DMS114 treated with DMSO at 0.1 percent for 48 hours (cell line): Measurements from ENCODE around the gene SNAP23.

Experiments used
- DNase-seq: peaks from one replicate; lab custom pipeline; 2025; ENCODE audit not compliant: unreplicated experiment; lab: John Stamatoyannopoulos, UW

Gene SNAP23

DNA sequence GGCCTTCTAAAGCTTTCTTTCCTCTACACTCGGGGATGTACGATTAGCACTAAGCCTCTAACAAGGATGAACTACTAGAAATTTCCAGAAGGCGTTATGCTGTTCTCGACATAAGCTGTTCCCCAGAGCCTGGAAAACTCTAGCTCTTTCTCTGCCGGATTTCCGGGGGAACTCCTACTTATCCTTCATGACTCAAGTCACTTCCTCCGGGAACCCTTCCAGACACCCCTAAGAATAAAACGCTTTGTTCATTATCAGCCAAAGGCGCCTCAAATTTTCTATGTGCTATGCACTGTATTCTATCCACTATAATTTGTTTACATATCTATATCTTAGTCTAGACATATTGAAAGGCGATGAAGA, 455 bp upstream of the SNAP23 start:
- peak; percentile 14 for DNase-seq

DNA sequence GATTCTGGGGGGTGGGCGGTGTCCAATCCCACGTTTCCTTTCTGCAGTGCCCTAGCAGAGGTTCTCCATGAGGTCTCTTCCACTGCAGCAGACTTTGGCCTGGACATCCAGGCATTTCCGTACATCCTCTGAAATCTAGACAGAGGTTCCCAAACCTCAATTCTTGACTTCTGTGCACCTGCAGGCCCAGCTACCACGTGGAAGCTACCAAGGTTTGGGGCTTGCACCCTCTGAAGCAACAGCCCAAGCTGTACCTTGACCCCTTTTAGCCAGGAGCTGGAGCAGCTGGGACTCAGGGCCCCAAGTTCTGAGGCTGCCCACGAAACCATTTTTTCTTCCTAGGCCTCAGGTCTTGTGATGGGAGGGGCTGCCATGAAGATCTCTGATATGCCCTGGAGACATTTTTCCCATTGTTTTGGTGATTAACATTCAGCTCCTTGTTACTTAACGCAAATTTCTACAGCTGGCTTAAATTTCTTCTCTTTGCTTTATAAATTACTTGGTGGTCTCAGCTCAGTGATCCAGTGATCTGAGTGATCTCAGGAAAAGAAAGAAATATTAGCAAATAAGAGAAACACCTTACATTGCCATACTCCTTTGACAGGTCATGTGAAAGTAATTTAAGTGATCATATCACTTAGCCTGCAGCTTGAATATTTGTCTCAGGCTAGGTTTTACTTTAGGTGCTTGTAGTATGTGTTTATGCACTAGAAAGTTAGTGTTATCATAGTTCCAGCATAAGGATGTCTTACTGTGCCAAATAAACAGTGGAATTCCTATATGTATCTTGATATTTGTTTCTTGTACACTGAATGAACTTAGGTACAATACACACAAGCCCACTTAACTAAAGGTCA, 3.0 kb downstream of the SNAP23 start:
- no peak for DNase-seq

DNA sequence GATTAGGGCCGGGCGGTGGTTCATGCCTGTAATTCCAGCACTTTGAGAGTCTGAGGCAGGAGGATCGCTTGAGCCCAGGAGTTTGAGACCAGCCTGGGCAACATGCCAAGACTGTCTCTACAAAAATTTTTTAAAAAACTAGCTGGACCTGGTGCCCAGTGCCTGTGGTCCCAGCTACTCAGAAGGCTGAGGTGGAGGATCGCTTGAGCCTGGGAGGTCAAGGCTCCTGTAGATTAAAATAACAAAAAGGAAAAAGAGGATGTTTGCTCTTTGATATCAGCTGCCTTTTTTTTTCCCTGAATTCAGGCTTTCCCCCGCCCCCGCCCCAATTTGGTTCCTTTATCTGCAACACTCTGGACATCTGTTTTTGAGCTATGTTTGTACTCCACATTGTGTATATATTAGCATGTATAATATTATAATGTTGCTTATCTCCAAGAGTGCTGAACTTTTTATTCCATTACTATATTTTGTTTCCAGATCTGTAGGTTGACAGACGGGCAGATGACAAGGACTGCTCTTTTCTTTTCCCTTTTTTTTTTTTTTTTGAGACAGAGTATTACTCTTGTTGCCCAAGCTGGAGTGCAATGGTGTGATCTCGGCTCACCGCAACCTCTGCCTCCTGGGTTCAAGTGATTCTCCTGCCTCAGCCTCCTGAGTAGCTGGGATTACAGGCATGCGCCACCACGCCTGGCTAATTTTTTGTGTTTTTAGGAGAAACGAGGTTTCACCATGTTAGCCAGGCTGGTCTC, 4.6 kb downstream of the SNAP23 start:
- DNase-seq, result no peak

DNA sequence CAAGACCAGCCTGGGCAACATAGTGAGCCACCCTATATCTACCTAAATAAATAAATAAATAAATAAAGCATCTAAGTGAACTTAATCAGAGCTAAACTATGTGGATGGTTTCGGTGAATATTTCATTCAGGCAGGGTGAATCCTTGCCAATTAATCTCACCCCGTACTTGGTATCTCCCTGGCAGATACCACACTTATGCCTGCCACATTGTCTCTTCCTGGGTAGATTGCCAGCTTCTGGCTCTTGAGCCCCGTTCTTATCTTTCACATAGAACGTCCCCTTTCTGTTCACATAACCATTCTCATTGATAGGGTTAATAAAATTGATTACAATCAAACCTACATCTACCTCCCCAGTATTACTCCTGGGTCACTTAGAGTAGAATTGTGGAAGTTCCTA, 7.0 kb downstream of the SNAP23 start:
- DNase-seq, result no peak

DNA sequence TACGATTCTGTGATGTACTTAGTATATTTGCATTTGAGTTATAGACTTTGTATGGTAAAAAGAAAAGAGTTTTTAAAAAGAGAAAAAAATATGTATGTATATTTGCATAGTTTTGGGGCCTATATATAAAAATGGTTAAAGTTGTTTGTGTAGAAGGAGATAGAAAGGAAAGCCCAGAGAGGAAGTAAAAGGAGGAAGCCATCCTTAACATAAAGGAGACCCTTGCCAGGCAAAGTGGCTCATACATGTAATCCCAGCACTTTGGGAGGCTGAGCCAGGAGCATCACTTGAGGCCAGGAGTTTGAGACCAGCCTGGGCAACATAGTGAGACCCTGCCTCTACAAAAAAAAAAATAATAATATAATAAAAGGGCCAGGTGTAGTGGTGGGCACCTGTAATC, 8.4 kb downstream of the SNAP23 start:
- no peak for DNase-seq

DNA sequence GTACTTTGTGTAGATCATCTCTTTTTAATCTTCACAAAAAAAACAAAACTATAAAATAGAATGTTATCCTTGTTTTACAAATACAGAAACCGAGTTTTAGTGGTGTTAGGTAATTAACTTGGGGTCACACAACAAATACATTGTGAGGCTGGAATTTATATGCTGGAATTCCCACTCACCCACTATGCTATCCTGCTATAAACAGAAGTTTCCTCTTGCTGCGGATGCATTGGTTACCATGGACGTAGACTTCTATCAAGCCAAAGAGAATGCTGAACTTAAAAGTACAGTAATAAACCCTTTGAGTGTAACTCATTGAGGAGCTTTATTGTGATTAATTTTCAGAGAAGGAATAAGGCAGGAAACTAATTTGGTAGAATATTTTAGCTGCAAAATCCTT, 9.2 kb downstream of the SNAP23 start:
- DNase-seq, result no peak

DNA sequence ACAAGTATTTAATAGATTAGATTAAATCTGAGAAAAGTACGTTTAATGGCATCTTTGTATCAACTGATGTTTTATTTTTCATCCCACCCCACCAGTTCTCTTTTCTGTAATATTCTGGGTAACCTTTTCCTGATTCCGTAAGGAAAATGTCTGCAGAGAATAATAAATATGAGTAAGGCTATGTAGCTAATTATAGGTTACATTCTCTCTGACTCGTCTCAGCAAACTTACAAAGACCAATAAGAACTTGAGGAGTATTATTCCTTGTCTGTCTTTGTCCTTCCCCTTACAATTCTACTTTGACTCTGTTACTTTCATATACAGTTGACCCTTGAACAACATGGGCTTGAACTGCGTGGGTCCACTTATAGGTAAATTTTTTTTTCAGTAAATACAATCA, 12.1 kb downstream of the SNAP23 start:
- no peak for DNase-seq

DNA sequence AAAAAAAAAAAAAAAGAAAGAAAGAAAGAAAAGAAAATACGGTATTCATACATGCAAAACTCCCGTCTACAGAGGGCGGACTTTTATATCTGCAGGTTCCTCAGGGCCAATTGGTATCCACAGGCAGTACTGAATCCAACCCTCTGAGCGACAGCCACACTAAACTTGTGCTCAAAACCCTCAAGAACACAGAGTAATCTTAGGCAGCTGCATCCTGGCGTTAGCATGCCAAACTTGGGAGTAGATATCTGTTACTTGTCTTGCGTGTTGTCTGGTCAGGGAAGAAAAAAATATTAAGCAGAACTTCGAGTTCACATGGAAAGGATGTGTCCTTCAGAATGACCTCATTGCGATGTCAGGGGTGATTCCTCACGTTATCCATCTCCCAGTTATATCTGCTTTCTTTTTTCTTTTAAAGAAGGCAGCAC, 12.8 kb downstream of the SNAP23 start:
- DNase-seq, result no peak

DNA sequence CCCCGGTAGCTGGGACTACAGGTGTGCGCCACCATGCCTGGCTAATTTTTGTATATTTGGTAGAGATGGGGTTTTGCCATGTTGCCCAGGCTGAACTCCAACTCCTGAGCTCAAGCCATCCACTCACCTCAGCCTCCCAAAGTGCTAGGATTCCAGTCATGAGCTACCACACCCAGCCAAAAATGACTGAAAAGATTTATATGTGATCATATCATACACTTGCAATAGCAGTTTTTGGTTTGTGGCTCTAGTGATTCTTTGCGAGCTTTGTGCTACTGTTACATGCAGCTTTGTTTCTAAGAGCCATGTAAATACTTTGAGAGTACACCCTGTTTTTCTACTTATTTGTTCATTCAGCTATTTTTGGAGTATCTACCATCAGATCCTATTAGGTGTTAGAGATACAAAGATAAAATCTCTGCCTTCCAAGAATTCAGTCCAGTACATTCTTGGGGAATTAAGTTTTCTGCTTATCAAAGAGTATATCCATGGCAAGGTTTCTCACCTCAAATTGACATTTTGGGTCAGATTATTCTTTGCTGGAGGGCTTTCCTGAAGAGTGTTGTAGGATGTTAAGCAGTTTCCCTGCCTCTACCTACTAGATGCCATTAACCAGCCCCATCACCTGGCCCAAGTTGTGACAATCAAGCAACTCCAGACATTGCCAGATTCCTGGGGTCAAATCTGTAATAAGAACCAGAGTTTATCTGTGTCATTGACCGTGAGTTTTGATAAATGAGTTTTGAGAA, 15.0 kb downstream of the SNAP23 start:
- no peak for DNase-seq

DNA sequence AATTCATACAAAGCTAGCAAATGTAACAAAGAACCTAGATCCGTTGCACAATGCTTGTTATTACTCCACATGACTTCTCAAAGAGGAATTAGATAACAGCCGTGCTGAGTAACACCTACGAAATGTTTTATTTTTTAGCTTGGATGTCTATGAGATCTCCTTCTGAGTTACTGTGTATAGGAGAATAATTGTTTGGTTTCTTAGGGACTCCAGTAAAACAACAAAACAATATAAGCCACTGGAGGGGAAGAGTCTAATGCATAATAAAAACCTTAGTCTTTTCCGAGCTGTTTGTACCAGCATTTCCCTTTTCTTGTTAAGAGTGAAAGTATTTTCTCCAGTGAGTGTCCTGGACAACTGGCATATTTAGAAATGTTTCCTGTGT, 15.6 kb downstream of the SNAP23 start:
- DNase-seq, result no peak

DNA sequence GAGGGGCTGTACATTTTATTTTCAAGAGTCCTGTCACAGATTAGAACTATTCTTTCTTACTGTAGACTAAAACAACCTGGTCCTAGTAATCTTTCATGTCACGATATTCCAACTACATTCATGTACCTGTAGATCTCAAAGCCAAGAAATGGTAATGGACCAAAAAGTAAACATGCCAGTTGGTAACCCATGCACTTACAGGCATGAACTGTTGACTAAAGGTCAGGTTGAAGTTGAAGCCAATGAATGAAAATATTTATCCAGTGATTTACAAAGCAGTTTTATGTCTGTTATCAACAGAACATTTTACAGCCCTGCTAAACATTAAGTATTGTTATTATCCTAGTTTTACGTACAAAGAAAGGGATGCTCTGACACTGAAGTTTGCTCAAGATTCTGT, 27.9 kb downstream of the SNAP23 start:
- DNase-seq, result no peak

DNA sequence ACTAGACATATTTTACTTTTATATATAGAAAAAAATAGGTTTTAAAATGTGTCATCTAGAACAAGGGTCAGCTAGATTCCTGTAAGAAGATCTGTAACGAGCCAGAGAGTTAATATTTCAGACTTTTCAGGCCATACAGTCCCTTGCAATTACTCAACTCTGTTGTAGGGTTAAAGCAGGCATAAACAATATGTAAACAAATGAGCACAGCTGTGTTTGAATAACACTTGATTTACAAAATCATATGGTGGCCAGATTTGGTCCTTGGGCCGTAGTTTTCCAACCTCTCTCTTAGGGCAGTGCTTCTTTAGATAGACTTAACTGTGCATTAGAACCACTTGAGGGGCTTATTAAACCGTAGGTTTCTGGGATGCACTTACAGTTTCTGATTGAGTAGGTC, 33.5 kb downstream of the SNAP23 start:
- no peak for DNase-seq

DNA sequence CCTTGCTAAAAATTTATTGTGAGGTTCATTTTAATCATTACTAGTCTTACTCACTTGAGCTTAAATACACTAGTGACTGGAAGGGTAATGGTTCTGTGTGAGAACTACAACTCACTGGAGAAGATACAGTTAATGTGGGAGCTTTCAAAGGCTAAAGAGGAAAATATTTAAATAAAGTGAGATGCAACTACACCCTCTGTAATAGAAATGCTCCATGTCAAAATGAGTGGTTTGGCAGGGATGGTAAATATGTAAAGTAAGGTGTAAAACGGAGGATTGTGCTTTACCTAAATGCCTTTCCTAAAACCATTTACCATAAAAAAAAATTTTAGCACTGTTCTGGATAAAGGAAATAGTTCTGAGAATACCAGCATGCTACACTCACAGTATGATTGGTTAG, 37.8 kb downstream of the SNAP23 start:
- no peak for DNase-seq

DNA sequence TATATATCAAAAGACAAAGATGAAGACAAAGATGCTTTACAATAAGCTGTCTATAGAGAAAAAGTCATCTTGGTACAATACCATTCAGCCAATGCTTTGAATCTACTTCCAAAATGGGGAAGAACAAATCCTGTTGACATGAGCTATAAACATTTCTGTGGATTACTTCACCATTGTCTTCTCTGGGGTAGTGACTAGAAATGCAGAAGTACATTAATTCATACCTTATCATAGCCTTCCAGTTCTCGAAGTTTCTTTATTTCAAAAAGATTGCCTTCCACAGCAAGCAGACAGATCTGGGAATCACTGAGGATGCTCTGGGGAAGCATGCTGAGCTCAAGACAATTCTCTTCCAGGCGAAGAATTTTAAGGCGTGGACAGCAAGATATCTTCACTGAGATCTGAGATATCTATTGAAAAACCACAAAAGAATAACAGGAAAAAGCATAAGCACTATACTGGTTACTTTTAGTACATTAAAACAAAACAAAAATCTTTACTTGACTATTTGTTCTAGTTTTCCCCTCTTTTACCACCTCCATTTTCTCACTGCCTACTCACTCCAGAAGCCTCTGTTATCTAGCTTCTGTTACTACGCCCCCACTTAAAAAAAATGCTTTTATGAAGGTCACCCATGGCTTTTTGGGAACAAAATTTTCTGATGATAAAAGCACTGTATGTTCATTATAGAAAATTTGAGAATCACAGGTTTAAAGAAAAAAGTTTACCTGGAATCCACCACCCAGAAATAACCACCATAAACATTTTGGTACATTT, 49.6 kb downstream of the SNAP23 start:
- no peak for DNase-seq

DNA sequence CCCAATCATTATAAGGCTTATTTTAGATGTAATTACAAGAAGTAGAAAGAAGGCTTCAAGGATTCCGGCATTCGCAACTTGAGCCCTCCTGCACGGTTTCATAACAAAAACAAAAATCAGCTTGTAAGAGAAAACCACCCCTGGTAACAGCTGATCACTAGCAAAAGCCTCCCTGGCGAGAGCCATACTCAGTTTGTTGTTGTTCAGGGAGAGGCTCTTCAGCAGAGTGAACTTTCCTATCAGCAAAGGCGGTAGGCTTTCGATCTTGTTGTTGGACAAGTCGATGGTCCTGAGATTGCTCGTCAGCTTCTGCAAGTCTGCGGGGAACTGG, 52.4 kb downstream of the SNAP23 start:
- no peak for DNase-seq

DNA sequence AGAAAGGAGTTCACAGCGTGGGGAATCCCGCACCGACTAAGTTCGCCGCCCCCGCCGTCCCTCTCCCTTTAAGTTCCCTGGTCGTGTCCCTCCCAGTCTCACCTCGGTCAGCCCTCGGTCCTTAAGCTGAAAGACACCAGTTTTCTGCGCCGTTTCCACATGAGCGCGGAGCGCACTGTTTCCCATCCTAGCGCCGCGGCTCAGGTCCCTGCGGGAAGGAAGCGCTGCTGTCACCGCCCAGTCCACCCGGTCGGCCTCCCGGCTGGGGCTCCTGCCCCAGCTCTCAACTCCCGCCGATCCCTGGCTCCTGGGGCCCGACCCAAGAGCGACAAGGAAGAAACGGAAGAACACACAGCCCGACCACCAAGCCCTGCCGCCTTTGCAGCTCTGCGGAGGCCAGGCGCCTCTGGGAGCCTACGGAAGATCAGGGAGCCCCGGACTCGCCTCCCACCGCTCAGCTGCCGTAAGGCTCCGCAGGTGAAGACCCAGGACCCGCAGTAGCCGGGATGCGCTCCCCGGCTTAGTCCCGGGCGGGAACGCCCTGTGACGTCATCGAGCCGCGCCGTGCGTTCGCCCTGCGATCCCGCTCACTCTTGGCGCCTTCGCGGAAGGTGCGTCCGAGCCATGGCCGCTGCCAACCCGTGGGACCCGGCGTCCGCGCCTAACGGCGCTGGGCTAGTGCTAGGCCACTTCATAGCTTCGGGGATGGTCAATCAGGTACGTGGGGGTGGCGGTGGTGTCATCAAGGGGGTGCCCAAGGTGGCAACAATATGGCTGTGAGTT, 53.0 kb downstream of the SNAP23 start, which contains the start of the genes HAUS2 and LRRC57:
Gene HAUS2 (plus strand): TSS at position 590 of the 783 bp plus-strand sequence. CDS start 35 bp downstream, at position 625.
Gene LRRC57 (minus strand): TSS at position 545 of the 783 bp plus-strand sequence. CDS start 359 bp downstream, at position 186.
- DNase-seq, result peak; percentile 54

DNA sequence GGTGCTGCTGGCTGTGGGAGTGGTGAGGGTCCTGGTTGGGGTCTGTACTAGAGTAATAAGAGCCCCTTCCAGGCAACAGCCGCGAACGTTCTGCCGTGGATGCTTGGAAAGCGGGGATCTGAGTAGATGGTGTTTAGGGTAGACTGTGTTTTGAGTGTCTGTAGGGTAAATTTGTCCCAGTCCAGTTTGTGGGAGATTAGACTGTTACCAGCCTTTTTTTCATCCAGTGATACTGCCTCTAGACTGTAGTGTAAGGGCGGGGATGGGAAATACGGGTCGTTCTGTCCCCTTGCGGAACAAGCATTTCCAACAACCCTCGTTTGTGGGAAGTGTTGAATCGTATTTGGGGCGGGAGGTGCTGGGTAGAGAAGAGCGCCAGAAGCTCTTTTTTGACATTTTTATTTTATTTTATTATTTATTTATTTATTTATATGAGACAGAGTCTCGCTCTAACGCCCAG, 53.6 kb downstream of the SNAP23 start:
- peak; percentile 36 for DNase-seq

DNA sequence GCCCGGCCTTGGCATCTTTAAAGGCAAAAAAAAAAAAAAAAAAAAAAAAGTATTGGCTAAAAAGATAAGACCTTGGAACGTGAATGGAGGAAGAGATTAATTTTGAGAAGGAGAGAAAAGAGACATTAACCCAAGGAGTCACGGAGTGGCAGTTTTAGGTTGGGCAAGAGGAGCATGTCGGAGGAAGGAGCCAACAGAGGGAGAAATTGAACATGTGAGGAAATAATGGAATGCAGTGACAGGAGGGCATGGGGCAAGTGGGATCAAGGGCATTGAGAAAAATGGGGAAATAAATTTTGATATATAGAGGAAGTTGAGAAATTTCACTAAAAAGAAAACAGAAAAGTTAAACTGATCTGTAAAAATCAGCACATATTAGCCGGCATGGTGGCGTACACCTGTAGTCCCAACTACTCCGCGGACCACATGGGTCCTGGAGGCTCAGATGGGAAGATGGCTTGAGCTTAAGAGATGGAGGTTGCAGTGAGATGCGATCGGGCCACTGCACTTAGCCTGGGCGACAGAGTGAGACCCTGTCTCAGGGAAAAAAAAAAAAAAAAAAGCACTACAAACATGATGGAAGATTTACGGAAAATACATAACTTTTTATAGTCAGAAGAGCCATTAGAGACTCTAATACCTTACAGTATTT, 54.4 kb downstream of the SNAP23 start:
- no peak for DNase-seq

DNA sequence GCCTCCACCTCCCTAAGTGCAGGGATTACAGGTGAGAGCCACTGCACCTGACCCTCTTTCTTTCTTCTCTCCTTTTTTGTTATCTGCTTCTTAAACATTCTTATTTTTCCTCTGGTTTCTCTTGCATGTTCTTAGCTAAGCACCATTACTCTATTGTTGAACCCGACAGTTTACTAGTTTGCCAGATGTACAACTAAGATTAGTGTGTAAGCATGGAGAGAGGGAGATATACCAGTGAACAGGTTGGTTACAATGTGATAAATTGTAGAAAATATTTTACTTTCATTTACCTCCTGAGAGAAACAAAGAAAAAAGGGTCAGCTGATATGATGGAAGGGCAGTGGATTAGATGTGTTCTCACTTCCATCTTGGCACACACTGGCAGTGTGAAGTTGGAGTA, 58.1 kb downstream of the SNAP23 start:
- no peak for DNase-seq
